Ovary (tissue), 9 donors: ENCODE results near the gene MCTP2. TPM values are rescaled to one million over a fixed set of nuclear protein-coding genes. Genes with fewer than 3 reads are reported as not detected.

Experiments
- DNase-seq, 5 donors: peaks; one replicate each; pipeline ENCODE4 v3.0.0-alpha.2; 2019 to 2020
- H3K27ac ChIP-seq, 2 donors: fragments of 200-600 bp; one replicate each; pipeline versions ENCODE4 v1.5.1 to v1.8.0; 2019 to 2022
- H3K27me3 ChIP-seq: fragments of 200-600 bp; one replicate; pipeline ENCODE4 v1.8.0; 2022
- H3K36me3 ChIP-seq: fragments of 200-600 bp; sonication (generic); one replicate; pipeline ENCODE4 v1.5.1; 2019
- H3K4me1 ChIP-seq: one replicate; pipeline ENCODE4 v1.8.1; 2013; ENCODE audit warnings: mild to moderate bottlenecking, moderate library complexity; ENCODE audit not compliant: insufficient read depth
- H3K4me3 ChIP-seq: fragments of 200-600 bp; sonication (generic); one replicate; pipeline ENCODE4 v1.5.1; 2017
- H3K9me3 ChIP-seq, 2 donors: fragments of 200-600 bp in 1 of 2; sonication (generic) in 1 of 2; one replicate each; pipeline versions ENCODE4 v1.5.1 to v1.8.1; 2013 to 2019; ENCODE audit warnings: mild to moderate bottlenecking in 1 of 2, moderate library complexity in 1 of 2
- CTCF ChIP-seq, 3 donors: fragments of 450-650 bp in 2 of 3; fragments of 200-600 bp in 1 of 3; IDR thresholded peaks; one replicate each; pipeline versions ENCODE4 v1.5.1 to v1.8.0; 2016 to 2022; ENCODE audit warnings: antibody characterized with exemption in 3 of 3, mild to moderate bottlenecking in 1 of 3
- EP300 ChIP-seq: sonication (generic); formaldehyde crosslinking; IDR thresholded peaks from one replicate; pipeline ENCODE4 v1.6.1; 2017; ENCODE audit warnings: antibody characterized with exemption
- POLR2A ChIP-seq: fragments of 450-650 bp; IDR thresholded peaks from one replicate; pipeline ENCODE4 v1.6.1; 2017; ENCODE audit warnings: antibody characterized with exemption, mild to moderate bottlenecking, moderate library complexity
- WGBS, 3 donors: extraction: QIAGEN DNeasy Blood & Tissue Kit in 1 of 3; methylation state at CpG; one replicate each; pipeline versions ENCODE4 v1.1.5 to v1.1.7; 2013 to 2017; 5-methylcytosine and 5-hydroxymethylcytosine counted together
- intact Hi-C, 4 donors: fragments of 100-400 bp; cut with DNase I; formaldehyde crosslinking; loops; one replicate each; pipeline versions ENCODE4 v1.11.0 to v1.15.1; 2022 to 2023
- polyA plus RNA-seq, 2 donors: library from polyadenylated mRNA; stranded (reverse); fragments of 200-250 nt in 1 of 2; fragments of 350-450 nt in 1 of 2; fragmentation: Illumina TruSeq in 1 of 2; extraction: RNeasy Lipid Tissue Mini Kit (QIAGEN cat#74804) in 1 of 2; gene quantifications; one replicate each; pipeline ENCODE4 v1.2.3, GENCODE V29; 2013 to 2014
- total RNA-seq, 7 donors: library from RNA; depleted of rRNA in 2 of 7; stranded (reverse); fragments of >200 nt in 2 of 7; fragmentation: NEBNext Ultra II Directional in 3 of 7; extraction: Animal tissue kit (Norgen Biotek cat#: 25700) in 3 of 7; gene quantifications; one replicate each; pipeline versions ENCODE4 v1.1.0 to v1.2.4, GENCODE V29; 2016 to 2023
- donor health status: DM: no; HTN: no; CAD: no; lungs with moderate emphysema.
- donor health status: DM: no; HTN: no; CAD: no.
- donor health status: Bipolar disorder and iron deficiency.
- donor health status: DM: yes; HTN: yes; CAD: no.
- donor health status: DM: no; HTN: no; CAD: no.
- donor health status: DM: yes; HTN: yes; CAD: no.

MCTP2 gene
- total and polyA plus RNA-seq, 9 donors, result 0.71 to 44.5 (median 5.7) TPM

DNA sequence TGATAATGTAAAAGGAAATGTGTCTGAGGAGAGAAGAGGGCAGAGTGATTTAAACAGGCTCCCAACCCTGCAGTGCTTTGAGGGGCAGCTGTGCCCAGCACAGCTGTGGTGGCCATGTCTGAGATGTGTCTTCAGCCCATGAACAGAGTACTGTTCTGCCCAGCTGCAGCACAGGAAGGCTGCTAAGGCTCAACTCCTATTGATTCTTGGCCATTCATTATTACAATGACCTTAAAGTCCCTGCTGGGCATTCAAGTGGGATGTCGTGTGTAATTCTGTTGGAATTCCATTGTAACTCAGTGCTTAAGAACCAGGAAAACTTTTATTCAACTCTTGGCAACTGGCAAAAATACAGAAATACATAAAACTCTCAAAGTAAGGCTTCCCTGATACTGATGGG lies 229.3 kb downstream of the MCTP2 start:
- H3K27ac ChIP-seq, result no peak overlapping the region
- TF ChIP-seq CTCF (IDR thresholded peaks at IDR 0.05), result no peak
- no peak for TF ChIP-seq EP300
- no peak for TF ChIP-seq POLR2A
- H3K9me3 ChIP-seq, result no peaks in the 10 kb centered on the region
- H3K4me1 ChIP-seq, result no peaks in the 10 kb centered on the region
- H3K36me3 ChIP-seq, result no peaks in the 10 kb centered on the region
- 78 to 93% (median 88%) methylated on average over 1 of the region's 1 CpG for WGBS, 3 donors
- H3K4me3 ChIP-seq, result no peak overlapping the region
- no peak for DNase-seq
- intact Hi-C loops, result no loop called here
- H3K27me3 ChIP-seq, result no peaks in the 10 kb centered on the region

- TF ChIP-seq POLR2A (no peak), CTCF (IDR thresholded peaks at IDR 0.05) (no peak), EP300 (no peak)
- Histone ChIP-seq H3K4me3 (no peak overlapping the region), H3K9me3 (no peaks in the 10 kb centered on the region), H3K36me3 (no peaks in the 10 kb centered on the region), H3K4me1 (no peaks in the 10 kb centered on the region), H3K27ac (no peak overlapping the region), H3K27me3 (no peaks in the 10 kb centered on the region)
- 88 to 95% (median 94%) methylated on average over 1 of the region's 1 CpG for WGBS, 3 donors
- intact Hi-C loops, result no loop called here
- no peak for DNase-seq
Observed at GRCh38 chr15:94467034-94467433, 235.7 kb downstream of the MCTP2 start.

GRCh38 chr15:94470492-94470891 lies 239.1 kb downstream of the MCTP2 start:
- no peak for DNase-seq
- Histone ChIP-seq H3K4me1 (no peaks in the 10 kb centered on the region), H3K36me3 (no peaks in the 10 kb centered on the region), H3K27me3 (no peaks in the 10 kb centered on the region), H3K9me3 (no peaks in the 10 kb centered on the region), H3K27ac (no peak overlapping the region), H3K4me3 (no peak overlapping the region)
- intact Hi-C loops, result no loop called here
- TF ChIP-seq CTCF (IDR thresholded peaks at IDR 0.05) (no peak), EP300 (no peak), POLR2A (no peak)
- 71 to 80% (median 72%) methylated on average over 2 of the region's 2 CpGs for whole genome bisulfite sequencing, 3 donors

- Histone ChIP-seq H3K27me3 (no peaks in the 10 kb centered on the region), H3K27ac (no peak overlapping the region), H3K4me1 (no peaks in the 10 kb centered on the region), H3K9me3 (no peaks in the 10 kb centered on the region), H3K4me3 (no peak overlapping the region), H3K36me3 (no peaks in the 10 kb centered on the region)
- WGBS, 3 donors, result 59 to 75% (median 66%) methylated on average over 5 of the region's 5 CpGs
- TF ChIP-seq EP300, result no peak
- TF ChIP-seq POLR2A, result no peak
- intact Hi-C loops, result no loop called here
- no peak for DNase-seq
Observed at GRCh38 chr15:94476686-94477085, 245.3 kb downstream of the MCTP2 start.

GRCh38 chr15:94477913-94478553 lies 246.7 kb downstream of the MCTP2 start:
- no peak overlapping the region for H3K4me3 ChIP-seq
- WGBS, 3 donors, result 92 to 93% (median 93%) methylated on average over 7 of the region's 7 CpGs
- H3K36me3 ChIP-seq, result no peaks in the 10 kb centered on the region
- intact Hi-C loops, result no loop called here
- H3K27me3 ChIP-seq, result no peaks in the 10 kb centered on the region
- no peak for DNase-seq
- H3K9me3 ChIP-seq, result no peaks in the 10 kb centered on the region
- H3K4me1 ChIP-seq, result no peaks in the 10 kb centered on the region
- H3K27ac ChIP-seq, result no peak overlapping the region
- TF ChIP-seq POLR2A, result no peak
- no peak for TF ChIP-seq EP300
- TF ChIP-seq CTCF (IDR thresholded peaks at IDR 0.05), result no peak
